AG04449 (cell line): ENCODE results near the gene ABCD4.
A peak's percentile ranks its signal among the peaks of the same experiment; 100 is the strongest.

ENCODE experiments used
- CTCF ChIA-PET: fragments of 350-600 bp; formaldehyde crosslinking; extraction: SDS; loops from one replicate; lab custom pipeline; 2021; ENCODE audit warnings: antibody characterized with exemption; lab: Yijun Ruan, JAX
- POLR2A ChIA-PET: fragments of 400-600, 350-600 bp; formaldehyde crosslinking; extraction: SDS; loops from one replicate; lab custom pipeline; 2020; ENCODE audit warnings: antibody characterized with exemption, inconsistent platforms; lab: Yijun Ruan, JAX
- DNase-seq: peaks from one replicate; pipeline ENCODE4 v3.0.0-alpha.2; 2010; ENCODE audit warnings: low read depth, low spot score
- H3K4me3 ChIP-seq: 2 replicates; pipeline ENCODE4 v1.5.1; 2011; ENCODE audit warnings: low read depth, mild to moderate bottlenecking, control low read depth, low read length
- TF ChIP-seq, protein P1 (sequence below): IDR thresholded peaks from one replicate; pipeline ENCODE4 v1.5.1; 2011; ENCODE audit warnings: mild to moderate bottlenecking, moderate library complexity, low read length, control low read depth, inconsistent platforms; ENCODE audit not compliant: insufficient read depth; ENCODE audit errors: missing control alignments

Gene ABCD4

DNA sequence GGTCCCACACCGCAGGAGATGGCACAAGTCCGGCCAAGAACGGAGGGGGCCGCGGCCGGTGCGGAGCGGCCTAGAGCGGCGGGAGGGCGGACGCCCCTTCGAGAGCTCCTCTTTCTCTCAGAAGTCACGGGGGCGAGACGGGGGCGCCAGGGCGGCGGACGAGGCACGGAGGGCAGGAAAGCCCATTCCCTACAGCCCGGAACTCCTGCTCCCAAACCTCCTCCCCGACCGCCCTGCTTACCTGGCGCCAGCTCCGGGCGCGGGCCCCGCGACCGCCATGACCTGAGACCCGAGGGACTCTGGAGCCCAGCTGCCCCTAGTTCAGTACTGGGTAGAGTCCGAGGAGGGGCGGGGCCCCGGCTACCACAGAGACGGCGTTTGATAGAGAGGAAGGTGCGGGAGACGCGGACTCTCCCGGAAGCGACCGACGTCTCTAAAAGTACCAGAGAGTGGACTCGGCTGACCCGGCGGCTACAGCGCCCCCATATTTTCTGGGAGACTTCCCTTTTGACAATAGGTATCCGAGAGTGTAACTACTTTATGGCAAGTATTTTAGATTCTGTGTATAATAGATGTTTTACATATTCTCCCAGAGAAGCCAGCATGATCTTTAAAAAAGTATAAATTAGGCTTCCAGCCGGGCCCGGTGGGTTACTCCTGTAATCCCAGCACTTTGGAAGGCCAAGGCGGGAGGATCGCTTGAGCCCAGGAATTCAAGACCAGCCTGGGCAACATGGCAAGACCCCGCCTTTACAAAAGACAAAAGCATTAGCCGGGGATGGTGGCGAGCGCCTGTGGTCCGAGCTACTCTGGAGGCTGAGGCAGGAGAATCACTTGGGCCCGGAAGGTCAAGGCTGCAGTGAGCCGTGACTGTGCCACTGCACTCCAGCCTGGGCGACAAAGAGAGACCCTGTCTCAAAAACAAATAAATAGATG lies at the start of gene ABCD4:
Gene ABCD4, minus strand, starts transcription at position 301 of the 936 bp plus-strand sequence. Its CDS starts 22 bp downstream, at position 279.
- POLR2A ChIA-PET: interaction anchor here (1.0 kb wide), 1 partner anchor 11 kb away, joined by 4 read pairs; no protein-coding TSS in a partner anchor
- H3K4me3 ChIP-seq: peak within 1 kb of the TSS; percentile 81
- TF ChIP-seq, protein P1, sequence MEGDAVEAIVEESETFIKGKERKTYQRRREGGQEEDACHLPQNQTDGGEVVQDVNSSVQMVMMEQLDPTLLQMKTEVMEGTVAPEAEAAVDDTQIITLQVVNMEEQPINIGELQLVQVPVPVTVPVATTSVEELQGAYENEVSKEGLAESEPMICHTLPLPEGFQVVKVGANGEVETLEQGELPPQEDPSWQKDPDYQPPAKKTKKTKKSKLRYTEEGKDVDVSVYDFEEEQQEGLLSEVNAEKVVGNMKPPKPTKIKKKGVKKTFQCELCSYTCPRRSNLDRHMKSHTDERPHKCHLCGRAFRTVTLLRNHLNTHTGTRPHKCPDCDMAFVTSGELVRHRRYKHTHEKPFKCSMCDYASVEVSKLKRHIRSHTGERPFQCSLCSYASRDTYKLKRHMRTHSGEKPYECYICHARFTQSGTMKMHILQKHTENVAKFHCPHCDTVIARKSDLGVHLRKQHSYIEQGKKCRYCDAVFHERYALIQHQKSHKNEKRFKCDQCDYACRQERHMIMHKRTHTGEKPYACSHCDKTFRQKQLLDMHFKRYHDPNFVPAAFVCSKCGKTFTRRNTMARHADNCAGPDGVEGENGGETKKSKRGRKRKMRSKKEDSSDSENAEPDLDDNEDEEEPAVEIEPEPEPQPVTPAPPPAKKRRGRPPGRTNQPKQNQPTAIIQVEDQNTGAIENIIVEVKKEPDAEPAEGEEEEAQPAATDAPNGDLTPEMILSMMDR: peak; percentile 49
- CTCF ChIA-PET: interaction anchor here (0.7 to 17.2 kb wide), 16 partner anchors 8 to 266 kb away, joined by 3 to 221 read pairs (median 4); partner anchors contain the start of gene VRTN
- DNase-seq: peak; percentile 36

DNA sequence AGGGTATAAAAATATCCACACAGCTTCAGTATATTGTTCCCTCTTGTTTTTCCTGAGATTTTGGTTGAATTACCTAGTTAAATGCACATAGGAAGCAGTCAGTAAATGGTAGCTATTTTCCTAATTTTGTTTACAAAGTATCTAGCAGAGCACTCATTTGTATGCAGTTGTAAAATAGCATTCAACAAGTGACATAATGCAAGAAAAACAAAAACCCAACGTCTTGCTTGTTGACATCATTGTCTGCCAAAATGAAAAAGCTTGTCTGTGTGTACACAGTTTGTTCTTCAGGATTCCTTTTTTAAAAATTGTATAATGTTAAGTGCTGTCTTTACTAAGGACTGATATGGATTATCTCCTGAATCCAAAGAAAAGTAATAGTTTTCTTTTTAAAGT lies 48.2 kb upstream of the ABCD4 start:
- CTCF ChIA-PET: interaction anchor here (1.6 to 1.7 kb wide), 2 partner anchors 9 to 13 kb away, joined by 7 to 8 read pairs; no protein-coding TSS in a partner anchor
- no peak for DNase-seq
- POLR2A ChIA-PET: no interaction called here
- TF ChIP-seq, protein P1: no peak
- H3K4me3 ChIP-seq: no peak overlapping the region

DNA sequence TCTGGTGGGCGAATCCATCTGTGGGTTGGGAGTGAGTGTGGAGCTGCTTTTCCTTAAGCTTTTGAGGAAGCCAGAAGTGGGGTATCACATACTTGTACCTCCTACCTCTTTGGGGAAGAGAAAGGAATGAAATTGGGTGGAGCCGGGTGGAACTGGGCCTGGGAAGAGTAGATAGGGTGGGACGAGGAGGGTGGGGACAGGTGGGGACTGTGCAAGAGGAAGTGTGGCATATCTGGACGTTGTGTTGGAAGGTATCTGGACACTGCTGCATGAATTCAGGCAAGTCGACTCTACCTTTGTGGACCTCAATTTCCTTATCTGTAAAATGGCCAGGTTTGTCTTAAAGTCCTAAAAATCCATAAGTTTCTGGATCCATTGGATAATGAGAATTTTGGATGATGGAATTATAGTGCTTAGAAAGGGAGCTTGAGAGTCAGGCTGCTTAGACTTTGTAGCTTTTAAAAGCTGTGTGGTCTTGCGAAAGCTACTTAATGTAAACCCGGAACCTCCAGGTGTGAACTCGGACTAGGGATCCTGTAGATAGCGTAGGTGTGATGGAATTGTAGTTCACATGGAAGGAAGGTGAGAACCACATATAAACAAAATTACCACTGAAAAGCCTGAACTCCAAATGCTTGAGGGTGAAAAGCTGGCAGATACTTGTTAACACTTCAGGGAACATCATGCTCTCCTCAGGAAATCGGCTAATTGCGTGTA lies 47.6 kb upstream of the ABCD4 start:
- POLR2A ChIA-PET: no interaction called here
- CTCF ChIA-PET: interaction anchor here (0.7 to 1.7 kb wide), 4 partner anchors 9 to 129 kb away, joined by 3 to 8 read pairs (median 6); no protein-coding TSS in a partner anchor
- no peak overlapping the region for H3K4me3 ChIP-seq
- DNase-seq: no peak
- TF ChIP-seq, protein P1: no peak

DNA sequence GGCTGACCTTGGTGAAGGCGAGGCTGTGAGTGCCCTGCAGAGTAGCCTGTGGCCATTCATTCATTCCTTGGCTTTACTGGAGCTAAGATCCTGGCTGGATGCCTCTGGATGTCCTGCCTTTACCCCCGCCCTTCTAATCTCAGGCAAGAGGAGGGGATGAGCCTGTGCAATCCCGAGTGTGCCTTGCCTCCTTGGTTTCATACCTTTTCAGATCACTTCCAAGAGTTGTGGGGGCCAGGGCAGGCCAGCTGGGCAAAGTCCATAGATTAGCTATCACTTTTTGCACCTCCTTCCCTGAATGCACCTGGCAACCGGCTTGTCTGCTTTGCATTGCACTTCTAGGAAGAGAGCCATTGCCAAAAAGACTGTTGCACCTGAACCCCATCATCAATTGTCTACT lies 47.0 kb upstream of the ABCD4 start:
- H3K4me3 ChIP-seq: no peak overlapping the region
- no peak for DNase-seq
- CTCF ChIA-PET: interaction anchor here (1.1 to 1.7 kb wide), 3 partner anchors 10 to 26 kb away, joined by 3 to 8 read pairs (median 7); no protein-coding TSS in a partner anchor
- POLR2A ChIA-PET: no interaction called here
- TF ChIP-seq, protein P1: no peak

DNA sequence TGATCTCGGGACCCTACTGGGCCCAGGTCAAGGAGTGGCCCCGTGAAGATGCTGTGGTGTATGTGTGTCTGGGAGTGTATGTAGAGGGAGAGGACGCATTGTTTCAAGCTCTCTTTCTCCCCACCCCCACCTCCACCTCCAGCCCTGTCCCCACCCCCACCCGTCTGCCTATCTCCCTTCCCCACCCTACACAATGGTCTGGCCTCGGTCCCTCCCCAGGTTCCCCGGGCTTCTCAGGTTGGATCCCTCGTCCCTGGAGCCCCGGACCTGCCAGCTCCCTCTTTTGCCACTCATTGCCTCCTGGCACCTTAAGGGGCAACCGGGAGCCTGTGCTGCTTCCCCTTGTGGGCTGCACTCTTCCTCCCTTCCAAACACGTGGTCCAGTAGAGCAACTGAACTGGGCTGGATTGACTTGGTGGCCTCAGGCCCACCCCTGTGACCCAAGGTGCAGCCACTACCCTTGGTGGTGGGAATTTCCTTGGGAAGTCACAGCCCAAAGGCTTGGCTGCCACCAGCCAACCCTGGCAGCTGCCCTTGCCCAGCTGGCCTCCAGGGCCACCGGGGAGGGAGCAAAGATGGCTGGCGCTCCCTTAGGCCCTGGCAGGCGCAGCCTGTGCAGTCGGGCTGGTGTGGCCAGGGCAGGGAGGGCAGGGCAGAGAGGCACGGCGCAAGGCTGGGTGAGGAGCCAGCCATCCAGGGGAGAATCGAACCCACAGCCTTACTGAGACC lies 46.2 kb upstream of the ABCD4 start:
- TF ChIP-seq, protein P1: no peak
- CTCF ChIA-PET: interaction anchor here (0.9 to 2.2 kb wide), 3 partner anchors 15 to 129 kb away, joined by 5 to 8 read pairs (median 8); partner anchors contain the start of gene ABCD4
- no peak for DNase-seq
- H3K4me3 ChIP-seq: no peak overlapping the region
- POLR2A ChIA-PET: no interaction called here
